ENCODE data around the gene NLGN2.

NLGN2 gene

DNA sequence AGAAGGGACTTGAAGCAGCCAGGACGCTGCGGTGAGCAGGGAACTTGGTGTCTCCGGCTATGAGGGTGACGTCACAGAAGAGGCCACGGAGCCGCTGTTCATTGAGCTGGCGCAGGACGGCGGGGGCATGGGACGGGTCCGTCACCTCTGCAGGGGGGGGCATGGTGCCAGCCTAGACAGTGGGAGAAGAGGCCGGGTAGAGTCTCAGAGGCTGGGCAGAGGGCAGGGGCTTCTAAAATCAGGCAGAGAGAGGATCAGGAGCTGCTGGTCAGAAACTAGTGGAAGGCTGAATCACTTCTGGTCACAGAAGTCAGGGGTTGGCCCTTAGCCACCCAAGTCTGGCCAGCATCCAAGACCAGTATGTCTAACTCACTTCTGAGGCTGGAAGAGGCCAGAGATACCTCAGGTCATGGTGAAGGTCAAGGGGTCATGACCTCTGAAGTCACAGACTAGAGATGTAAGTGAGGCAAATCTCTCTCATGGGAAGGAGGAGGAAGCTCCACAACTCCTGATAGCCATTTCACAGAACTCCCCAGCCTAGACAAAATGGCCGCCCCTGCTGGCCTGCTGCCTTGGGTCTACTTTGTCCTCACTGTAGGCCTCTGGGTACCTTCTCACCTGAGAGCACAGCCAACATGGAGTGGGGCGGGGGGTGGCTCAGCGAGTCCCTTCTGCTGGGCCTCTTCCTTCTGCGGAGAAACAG is 59.1 kb downstream of the NLGN2 start:
- DNase-seq = no peak

GRCh38 chr17:7467498-7467897 is 59.9 kb downstream of the NLGN2 start:
- DNase-seq = no peak

DNA sequence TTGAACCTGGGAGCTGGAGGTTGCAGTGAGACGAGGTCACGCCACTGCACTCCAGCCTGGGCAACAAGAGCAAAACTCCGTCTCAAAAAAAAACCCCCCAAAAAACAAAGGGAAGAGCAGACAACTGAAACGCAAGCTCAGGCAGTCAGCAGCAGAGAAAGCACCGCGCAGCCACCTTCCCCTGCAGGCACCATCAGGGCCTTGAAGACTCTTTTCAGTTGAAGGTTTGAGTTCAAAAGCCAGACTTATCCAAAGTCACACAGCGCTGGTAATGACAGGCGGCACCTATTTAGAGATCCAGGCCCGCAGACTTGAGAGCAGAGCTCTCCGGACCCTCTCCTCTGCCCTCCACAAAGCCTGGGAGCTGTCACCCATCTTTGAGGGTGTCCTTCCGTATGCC is 60.6 kb downstream of the NLGN2 start:
- no peak for DNase-seq

DNA sequence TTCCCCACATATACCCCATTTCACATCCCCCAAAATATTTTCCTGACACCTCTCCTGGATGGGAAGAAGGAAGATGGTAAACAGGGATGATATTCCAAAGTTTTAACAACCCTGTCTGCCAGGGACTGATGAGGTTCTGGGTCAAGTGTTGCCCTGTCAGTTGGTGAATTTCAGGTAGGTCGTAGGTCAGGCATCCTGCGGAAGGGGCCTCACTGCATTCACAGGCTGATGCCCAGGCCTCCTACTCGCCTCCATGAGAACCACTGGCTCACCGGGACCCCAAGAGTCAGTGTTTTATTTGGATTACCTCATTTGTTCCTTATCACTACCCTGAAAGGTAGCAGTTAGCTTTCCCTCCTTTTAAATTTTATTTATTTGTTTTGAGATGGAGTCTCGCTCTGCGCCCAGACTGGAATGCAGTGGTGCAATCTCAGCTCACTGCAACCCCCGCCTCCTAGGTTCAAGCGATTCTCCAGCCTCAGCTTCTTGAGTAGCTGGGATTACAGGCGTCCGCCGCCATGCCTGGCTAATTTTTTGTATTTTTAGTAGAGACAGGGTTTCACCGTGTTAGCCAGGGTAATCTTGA is 61.3 kb downstream of the NLGN2 start:
- DNase-seq = no peak
